Suprapubic skin (tissue), 4 donors: ENCODE results near the gene TNFRSF25. TPM values are rescaled to one million over a fixed set of nuclear protein-coding genes. Genes with fewer than 3 reads are reported as not detected.

Source experiments
- DNase-seq, 2 donors: peaks; one replicate each; pipeline ENCODE4 v3.0.0-alpha.2; 2019; ENCODE audit warnings: low spot score in 2 of 2
- H3K27ac ChIP-seq: fragments of 200-600 bp; sonication (generic); one replicate; pipeline ENCODE4 v1.5.1; 2019
- H3K27me3 ChIP-seq: fragments of 200-600 bp; sonication (generic); one replicate; pipeline ENCODE4 v1.5.1; 2019
- H3K36me3 ChIP-seq: fragments of 200-600 bp; sonication (generic); one replicate; pipeline ENCODE4 v1.5.1; 2019
- H3K4me1 ChIP-seq: fragments of 200-600 bp; sonication (generic); one replicate; pipeline ENCODE4 v1.5.1; 2019
- H3K4me3 ChIP-seq: fragments of 200-600 bp; sonication (generic); one replicate; pipeline ENCODE4 v1.5.1; 2019; ENCODE audit warnings: mild to moderate bottlenecking
- H3K9me3 ChIP-seq: fragments of 200-600 bp; sonication (generic); one replicate; pipeline ENCODE4 v1.5.1; 2019
- EP300 ChIP-seq: sonication (generic); formaldehyde crosslinking; IDR thresholded peaks from one replicate; pipeline ENCODE4 v1.6.1; 2017; ENCODE audit warnings: antibody characterized with exemption
- POLR2A ChIP-seq, 2 donors: fragments of 450-650 bp; IDR thresholded peaks; one replicate each; pipeline ENCODE4 v1.6.1; 2017; ENCODE audit warnings: antibody characterized with exemption in 2 of 2, mild to moderate bottlenecking in 2 of 2, moderate library complexity in 2 of 2
- POLR2AphosphoS5 ChIP-seq, 3 donors: sonication (generic); formaldehyde crosslinking; IDR thresholded peaks; one replicate each; pipeline ENCODE4 v1.6.1; 2017; ENCODE audit warnings: antibody characterized with exemption in 3 of 3
- WGBS: methylation state at CpG from one replicate; pipeline ENCODE4 v1.1.5; 2018; 5-methylcytosine and 5-hydroxymethylcytosine counted together
- total RNA-seq, 4 donors: library from RNA; depleted of rRNA; stranded (reverse); fragments of >200 nt; gene quantifications; one replicate each; pipeline ENCODE4 v1.1.0, GENCODE V29; 2016
- TF ChIP-seq, protein P1 (sequence below), 2 donors: fragments of 200-600 bp in 1 of 2; fragments of 450-650 bp in 1 of 2; sonication (generic) in 1 of 2; IDR thresholded peaks; one replicate each; pipeline ENCODE4 v1.5.1; 2016 to 2019; ENCODE audit warnings: antibody characterized with exemption in 2 of 2, mild to moderate bottlenecking in 1 of 2, moderate library complexity in 1 of 2

TNFRSF25 gene
- total RNA-seq, 4 donors from 2014 or later = 66.8 to 411 (median 99.5) TPM

DNA sequence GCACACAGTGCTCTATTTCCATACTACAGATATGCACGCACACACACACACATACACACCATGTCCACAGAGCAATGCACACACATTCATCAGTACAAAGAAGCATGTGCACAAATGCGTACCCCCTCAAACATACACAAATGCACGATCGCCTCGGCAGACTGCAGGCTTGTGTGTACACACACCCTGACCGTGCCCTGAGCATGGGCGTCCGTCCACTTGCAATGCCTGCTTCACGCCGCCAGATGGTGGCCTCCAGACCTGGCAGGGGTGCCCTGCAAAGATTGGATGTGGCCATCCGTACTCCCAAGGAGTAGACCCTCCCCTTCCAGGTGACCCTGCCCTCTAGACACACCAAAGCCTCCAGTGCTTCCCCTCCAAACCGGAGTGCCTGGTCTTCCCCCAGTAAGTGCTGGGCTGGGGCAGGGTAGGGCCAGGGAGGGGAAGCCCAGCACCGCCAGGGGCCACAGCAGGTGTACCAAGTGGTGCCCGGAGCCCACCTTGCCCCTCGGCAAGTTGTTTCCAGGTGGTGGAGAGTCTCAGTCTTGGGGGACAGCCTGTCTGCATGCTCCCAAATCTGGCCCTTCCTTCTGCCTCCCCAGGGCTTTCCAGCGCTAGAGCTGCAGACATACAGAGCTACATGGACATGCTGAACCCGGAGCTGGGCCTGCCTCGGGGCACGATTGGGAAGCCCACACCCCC is 20.8 kb downstream of the TNFRSF25 start:
- Histone ChIP-seq H3K4me3 (no peak overlapping the region), H3K27me3 (peaks cover 79% of the 10 kb centered on the region), H3K36me3 (no peaks in the 10 kb centered on the region), H3K9me3 (no peaks in the 10 kb centered on the region), H3K4me1 (peaks cover 34% of the 10 kb centered on the region), H3K27ac (no peak overlapping the region)
- no peak for DNase-seq
- TF ChIP-seq, protein P1, sequence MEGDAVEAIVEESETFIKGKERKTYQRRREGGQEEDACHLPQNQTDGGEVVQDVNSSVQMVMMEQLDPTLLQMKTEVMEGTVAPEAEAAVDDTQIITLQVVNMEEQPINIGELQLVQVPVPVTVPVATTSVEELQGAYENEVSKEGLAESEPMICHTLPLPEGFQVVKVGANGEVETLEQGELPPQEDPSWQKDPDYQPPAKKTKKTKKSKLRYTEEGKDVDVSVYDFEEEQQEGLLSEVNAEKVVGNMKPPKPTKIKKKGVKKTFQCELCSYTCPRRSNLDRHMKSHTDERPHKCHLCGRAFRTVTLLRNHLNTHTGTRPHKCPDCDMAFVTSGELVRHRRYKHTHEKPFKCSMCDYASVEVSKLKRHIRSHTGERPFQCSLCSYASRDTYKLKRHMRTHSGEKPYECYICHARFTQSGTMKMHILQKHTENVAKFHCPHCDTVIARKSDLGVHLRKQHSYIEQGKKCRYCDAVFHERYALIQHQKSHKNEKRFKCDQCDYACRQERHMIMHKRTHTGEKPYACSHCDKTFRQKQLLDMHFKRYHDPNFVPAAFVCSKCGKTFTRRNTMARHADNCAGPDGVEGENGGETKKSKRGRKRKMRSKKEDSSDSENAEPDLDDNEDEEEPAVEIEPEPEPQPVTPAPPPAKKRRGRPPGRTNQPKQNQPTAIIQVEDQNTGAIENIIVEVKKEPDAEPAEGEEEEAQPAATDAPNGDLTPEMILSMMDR (IDR thresholded peaks at IDR 0.05) = peak in 1 of 2 donors; percentile 36
- no peak for TF ChIP-seq EP300
- WGBS = 56% methylated on average over 13 of the region's 19 CpGs

DNA sequence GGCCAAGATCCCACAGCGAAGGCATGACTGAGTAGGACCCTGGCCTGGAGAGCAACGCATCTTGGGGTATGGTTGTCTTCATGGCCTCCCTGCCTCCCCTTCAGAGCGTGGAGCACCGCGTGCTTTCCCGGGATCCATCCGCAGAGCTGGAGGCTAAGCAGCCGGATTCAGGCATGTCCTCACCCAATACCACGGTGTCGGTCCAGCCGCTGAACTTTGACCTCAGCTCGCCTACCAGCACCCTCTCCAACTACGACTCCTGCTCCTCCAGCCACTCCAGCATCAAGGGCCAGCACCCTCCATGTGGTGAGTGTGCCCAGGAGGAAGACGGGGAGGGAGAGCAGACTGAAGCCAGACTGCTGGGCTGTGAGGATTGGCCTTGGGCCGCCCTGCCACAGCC is 21.6 kb downstream of the TNFRSF25 start:
- peaks cover 38% of the 10 kb centered on the region for H3K4me1 ChIP-seq
- H3K9me3 ChIP-seq = no peaks in the 10 kb centered on the region
- H3K36me3 ChIP-seq = no peaks in the 10 kb centered on the region
- no peak overlapping the region for H3K27ac ChIP-seq
- peaks cover 79% of the 10 kb centered on the region for H3K27me3 ChIP-seq
- H3K4me3 ChIP-seq = no peak overlapping the region
- whole genome bisulfite sequencing = 83% methylated on average over 11 of the region's 15 CpGs
- no peak for TF ChIP-seq EP300
- TF ChIP-seq, protein P1 (IDR thresholded peaks at IDR 0.05) = no peak
- no peak for TF ChIP-seq POLR2A (IDR thresholded peaks at IDR 0.05)
- no peak for TF ChIP-seq POLR2AphosphoS5 (IDR thresholded peaks at IDR 0.05)
- DNase-seq = no peak

GRCh38 chr1:6443339-6444115 is 22.4 kb downstream of the TNFRSF25 start:
- H3K27me3 ChIP-seq = peaks cover 73% of the 10 kb centered on the region
- H3K9me3 ChIP-seq = no peaks in the 10 kb centered on the region
- 63% methylated on average over 6 of the region's 21 CpGs for WGBS
- no peak for DNase-seq
- peaks cover 31% of the 10 kb centered on the region for H3K4me1 ChIP-seq
- H3K36me3 ChIP-seq = no peaks in the 10 kb centered on the region
- H3K4me3 ChIP-seq = no peak overlapping the region
- TF ChIP-seq POLR2A (IDR thresholded peaks at IDR 0.05) (no peak), POLR2AphosphoS5 (IDR thresholded peaks at IDR 0.05) (no peak), EP300 (no peak)
- TF ChIP-seq, protein P1 (IDR thresholded peaks at IDR 0.05) = no peak
- H3K27ac ChIP-seq = no peak overlapping the region

GRCh38 chr1:6441586-6441985 is 24.4 kb downstream of the TNFRSF25 start:
- WGBS = 80% methylated on average over 5 of the region's 7 CpGs

More at GRCh38 chr1:6441586-6441985, 24.4 kb downstream of the TNFRSF25 start:
- H3K27ac ChIP-seq = no peak overlapping the region
- no peak overlapping the region for H3K4me3 ChIP-seq
- H3K4me1 ChIP-seq = peaks cover 23% of the 10 kb centered on the region
- H3K27me3 ChIP-seq = peaks cover 70% of the 10 kb centered on the region
- TF ChIP-seq, protein P1 (IDR thresholded peaks at IDR 0.05) = no peak
- no peak for TF ChIP-seq POLR2A (IDR thresholded peaks at IDR 0.05)
- no peak for TF ChIP-seq EP300
- TF ChIP-seq POLR2AphosphoS5 (IDR thresholded peaks at IDR 0.05) = no peak
- DNase-seq = no peak
- H3K36me3 ChIP-seq = no peaks in the 10 kb centered on the region
- no peaks in the 10 kb centered on the region for H3K9me3 ChIP-seq
